K562 (cell line): ENCODE measurements around the gene PRR36. TPM values are rescaled to one million over a fixed set of nuclear protein-coding genes. Genes with fewer than 3 reads are reported as not detected.

ENCODE experiments used
- ATF1 ChIP-seq, 2 experiments: fragments of 450-650 bp in 1 of 2; IDR thresholded peaks; 2 replicates each; pipeline ENCODE4 v1.6.1; 2016; ENCODE audit warnings: missing compliant biosample characterization in 1 of 2, missing genetic modification characterization in 1 of 2
- CXXC5 ChIP-seq: fragments of 250-450 bp; sonication (Bioruptor Pico); IDR thresholded peaks from 2 replicates; pipeline ENCODE4 v1.8.0; 2022; ENCODE audit warnings: inconsistent platforms, mild to moderate bottlenecking, moderate library complexity
- DPF2 ChIP-seq: fragments of 450-650 bp; IDR thresholded peaks from 2 replicates; pipeline ENCODE4 v1.6.1; 2016
- EGR1 ChIP-seq: fragments of 450-650 bp; conservative IDR thresholded peaks from 2 replicates; pipeline ENCODE4 v1.6.1; 2017; ENCODE audit warnings: mild to moderate bottlenecking
- FOXK1 ChIP-seq: sonication (generic); formaldehyde crosslinking; IDR thresholded peaks from 2 replicates; pipeline ENCODE4 v1.8.0; 2022; ENCODE audit warnings: missing genetic modification reagents, mild to moderate bottlenecking, borderline replicate concordance
- HEY1 ChIP-seq: fragments of 250-450 bp; sonication (Bioruptor Pico); IDR thresholded peaks from 2 replicates; pipeline ENCODE4 v1.5.0; 2020; ENCODE audit warnings: mild to moderate bottlenecking, moderate library complexity, borderline replicate concordance
- KDM5B ChIP-seq: fragments of 200-600 bp; sonication (generic); IDR thresholded peaks from 2 replicates; pipeline ENCODE4 v1.6.1; 2012; ENCODE audit warnings: low read depth, mild to moderate bottlenecking, moderate library complexity, low read length, control low read depth, inconsistent platforms; ENCODE audit not compliant: insufficient replicate concordance
- NRF1 ChIP-seq, 2 experiments: fragments of 450-650 bp; IDR thresholded peaks in 1 of 2; conservative IDR thresholded peaks in 1 of 2; 2 replicates each; pipeline ENCODE4 v1.6.1; 2014; ENCODE audit warnings: mild to moderate bottlenecking in 2 of 2
- PCBP1 ChIP-seq: fragments of 200-400 bp; formaldehyde crosslinking; IDR thresholded peaks from 2 replicates; pipeline ENCODE4 v1.6.1; 2018; ENCODE audit warnings: mild to moderate bottlenecking, low read depth, low read length; ENCODE audit not compliant: poor library complexity, severe bottlenecking
- PHF8 ChIP-seq: fragments of 200-600 bp; sonication (generic); IDR thresholded peaks from 2 replicates; pipeline ENCODE4 v1.6.1; 2012; ENCODE audit warnings: mixed run types, mild to moderate bottlenecking, inconsistent platforms, low read length, moderate library complexity, borderline replicate concordance
- POLR3G ChIP-seq: IDR thresholded peaks from 2 replicates; pipeline ENCODE4 v1.6.1; 2011; ENCODE audit not compliant: insufficient read length, insufficient replicate concordance; ENCODE audit errors: extremely low read depth
- SRF ChIP-seq, 2 experiments: fragments of 250-450, 450-650 bp in 1 of 2; sonication (Bioruptor Pico) in 1 of 2; sonication (generic) in 1 of 2; formaldehyde crosslinking; IDR thresholded peaks; 2 replicates each; pipeline versions ENCODE4 v1.5.0 to v1.5.1; 2020 to 2022; ENCODE audit warnings: mild to moderate bottlenecking in 1 of 2, missing genetic modification reagents in 1 of 2
- TAL1 ChIP-seq: fragments of 450-650 bp; IDR thresholded peaks from 2 replicates; pipeline ENCODE4 v1.6.1; 2016; ENCODE audit warnings: mild to moderate bottlenecking
- TCF7 ChIP-seq: sonication (generic); IDR thresholded peaks from 2 replicates; pipeline ENCODE4 v1.6.1; 2016; ENCODE audit warnings: antibody characterized with exemption, borderline replicate concordance
- ZBTB1 ChIP-seq: sonication (generic); formaldehyde crosslinking; IDR thresholded peaks from 2 replicates; pipeline ENCODE4 v1.8.1; 2023; ENCODE audit warnings: missing genetic modification reagents, low read depth, mild to moderate bottlenecking, borderline replicate concordance
- ZC3H8 ChIP-seq: fragments of 450-650 bp; IDR thresholded peaks from 2 replicates; pipeline ENCODE4 v1.6.1; 2017
- ZNF384 ChIP-seq: IDR thresholded peaks from 2 replicates; pipeline ENCODE4 v1.6.1; 2012; ENCODE audit warnings: low read depth, low read length, improper control_type of control experiment
- ZNF408 ChIP-seq: fragments of 250-450 bp; sonication (Bioruptor Pico); IDR thresholded peaks from 2 replicates; pipeline ENCODE4 v1.4.0; 2020; ENCODE audit warnings: low read depth, mild to moderate bottlenecking, moderate library complexity
- polyA plus RNA-seq, 8 experiments: library from polyadenylated mRNA; depleted of rRNA in 4 of 8; stranded (reverse) in 5 of 8; unstranded in 3 of 8; fragments of >200 nt; fragmentation: Nextera tagmentation in 2 of 8; fragmentation: Illumina TruSeq in 1 of 8; extraction: Ambion mirVana in 2 of 8; extraction: Trizol in 1 of 8; gene quantifications; 2 replicates each; pipeline versions ENCODE4 v1.2.1 to v1.2.3, GENCODE V29; 2011 to 2014; ENCODE audit warnings: inconsistent platforms in 1 of 8, missing spikeins in 1 of 8
- total RNA-seq, 7 experiments: library from RNA; depleted of rRNA in 6 of 7; stranded (reverse); fragments of >200 nt in 6 of 7; fragmentation: Illumina TruSeq in 2 of 7; extraction: Trizol in 2 of 7; gene quantifications; 2 replicates each; pipeline versions ENCODE4 v1.2.1 to v1.2.3, GENCODE V29; 2011 to 2021; ENCODE audit warnings: low replicate concordance in 1 of 7
- TF ChIP-seq, protein P1 (sequence below), 2 experiments: fragments of 450-650 bp; IDR thresholded peaks; 2 replicates each; pipeline ENCODE4 v1.6.1; 2018; ENCODE audit warnings: mild to moderate bottlenecking in 2 of 2, low read depth in 1 of 2; ENCODE audit not compliant: partially characterized antibody in 2 of 2
- TF ChIP-seq, protein P2 (sequence below), 2 experiments: fragments of 200-800 bp in 1 of 2; sonication (Bioruptor generic) in 1 of 2; sonication (generic) in 1 of 2; formaldehyde crosslinking in 1 of 2; IDR thresholded peaks in 1 of 2; conservative IDR thresholded peaks in 1 of 2; 2 replicates each; pipeline versions ENCODE4 v1.5.0 to v1.6.1; 2016 to 2020; ENCODE audit warnings: missing compliant biosample characterization in 1 of 2, missing genetic modification characterization in 1 of 2, missing genetic modification reagents in 1 of 2
- TF ChIP-seq, protein P3 (sequence below): sonication (generic); formaldehyde crosslinking; IDR thresholded peaks from 2 replicates; pipeline ENCODE4 v1.8.1; 2022; ENCODE audit warnings: missing genetic modification reagents

Gene PRR36
- total and polyA plus RNA-seq, 9 of the 15 experiments (the other 6 are each of a cell fraction or from before 2014, with no cell fraction given), result 0.05 to 0.42 (median 0.06) TPM; not detected in 6

DNA sequence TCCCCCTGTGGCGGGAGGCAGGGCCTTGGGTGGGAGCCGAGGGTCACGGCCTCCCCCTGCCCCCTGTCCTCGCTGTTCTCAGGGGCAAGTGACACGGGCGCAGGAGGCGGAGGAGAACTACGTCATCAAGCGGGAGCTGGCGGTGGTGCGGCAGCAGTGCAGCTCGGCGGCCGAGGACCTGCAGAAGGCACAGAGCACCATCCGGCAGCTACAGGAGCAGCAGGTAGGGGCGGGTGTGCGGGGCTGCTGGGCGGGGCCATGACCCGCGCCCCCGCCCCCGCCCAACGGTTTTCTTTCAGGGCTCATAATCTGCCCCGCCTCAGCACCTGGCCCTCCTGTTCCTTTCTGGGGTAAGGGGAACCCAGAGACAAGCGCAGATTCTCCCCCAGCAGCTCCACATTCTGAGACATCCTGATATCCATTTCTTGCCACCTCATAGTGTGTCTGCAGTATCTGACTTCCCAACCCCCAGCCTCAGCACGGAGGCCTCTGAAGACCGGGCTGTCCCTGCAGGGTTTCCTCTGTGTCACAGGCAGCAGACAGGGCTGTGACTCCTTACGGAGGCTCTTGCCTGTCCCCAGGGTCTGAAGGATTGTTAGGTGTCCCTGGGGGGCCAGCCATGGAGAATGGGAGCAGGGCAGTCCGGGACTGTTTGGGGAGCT lies 15.9 kb downstream of the PRR36 start (continued):
- TF ChIP-seq ATF1 (CRISPR knock-in tag; IDR thresholded peaks at IDR 0.05), result peak; percentile 60; the same call in 1 of the 2 replicates
- TF ChIP-seq ATF1 (tag; IDR thresholded peaks at IDR 0.05), result peak; percentile 85
- no peak for TF ChIP-seq PCBP1
- TF ChIP-seq KDM5B, result no peak
- no peak for TF ChIP-seq ZBTB1 (CRISPR knock-in tag)
- no peak for TF ChIP-seq ZNF408 (CRISPR knock-in tag)
- TF ChIP-seq HEY1 (CRISPR knock-in tag), result no peak
- TF ChIP-seq POLR3G, result no peak
- peak; percentile 17; the same call in 1 of the 2 replicates for TF ChIP-seq TAL1
- TF ChIP-seq, protein P1, sequence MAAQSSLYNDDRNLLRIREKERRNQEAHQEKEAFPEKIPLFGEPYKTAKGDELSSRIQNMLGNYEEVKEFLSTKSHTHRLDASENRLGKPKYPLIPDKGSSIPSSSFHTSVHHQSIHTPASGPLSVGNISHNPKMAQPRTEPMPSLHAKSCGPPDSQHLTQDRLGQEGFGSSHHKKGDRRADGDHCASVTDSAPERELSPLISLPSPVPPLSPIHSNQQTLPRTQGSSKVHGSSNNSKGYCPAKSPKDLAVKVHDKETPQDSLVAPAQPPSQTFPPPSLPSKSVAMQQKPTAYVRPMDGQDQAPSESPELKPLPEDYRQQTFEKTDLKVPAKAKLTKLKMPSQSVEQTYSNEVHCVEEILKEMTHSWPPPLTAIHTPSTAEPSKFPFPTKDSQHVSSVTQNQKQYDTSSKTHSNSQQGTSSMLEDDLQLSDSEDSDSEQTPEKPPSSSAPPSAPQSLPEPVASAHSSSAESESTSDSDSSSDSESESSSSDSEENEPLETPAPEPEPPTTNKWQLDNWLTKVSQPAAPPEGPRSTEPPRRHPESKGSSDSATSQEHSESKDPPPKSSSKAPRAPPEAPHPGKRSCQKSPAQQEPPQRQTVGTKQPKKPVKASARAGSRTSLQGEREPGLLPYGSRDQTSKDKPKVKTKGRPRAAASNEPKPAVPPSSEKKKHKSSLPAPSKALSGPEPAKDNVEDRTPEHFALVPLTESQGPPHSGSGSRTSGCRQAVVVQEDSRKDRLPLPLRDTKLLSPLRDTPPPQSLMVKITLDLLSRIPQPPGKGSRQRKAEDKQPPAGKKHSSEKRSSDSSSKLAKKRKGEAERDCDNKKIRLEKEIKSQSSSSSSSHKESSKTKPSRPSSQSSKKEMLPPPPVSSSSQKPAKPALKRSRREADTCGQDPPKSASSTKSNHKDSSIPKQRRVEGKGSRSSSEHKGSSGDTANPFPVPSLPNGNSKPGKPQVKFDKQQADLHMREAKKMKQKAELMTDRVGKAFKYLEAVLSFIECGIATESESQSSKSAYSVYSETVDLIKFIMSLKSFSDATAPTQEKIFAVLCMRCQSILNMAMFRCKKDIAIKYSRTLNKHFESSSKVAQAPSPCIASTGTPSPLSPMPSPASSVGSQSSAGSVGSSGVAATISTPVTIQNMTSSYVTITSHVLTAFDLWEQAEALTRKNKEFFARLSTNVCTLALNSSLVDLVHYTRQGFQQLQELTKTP (IDR thresholded peaks at IDR 0.05; ENCODE audit: low read depth in 1 of 2, partially characterized antibody in 2 of 2), result no peak
- no peak for TF ChIP-seq ZC3H8
- peak; percentile 30; the same call in 1 of the 2 replicates for TF ChIP-seq CXXC5 (CRISPR knock-in tag)
- TF ChIP-seq EGR1, result peak; percentile 72
- no peak for TF ChIP-seq ZNF384
- TF ChIP-seq NRF1 (conservative IDR thresholded peaks at IDR 0.05 in 1 of 2, IDR thresholded peaks at IDR 0.05 in 1 of 2), result peak; percentile 61 to 64
- no peak for TF ChIP-seq SRF (CRISPR knock-in tag; IDR thresholded peaks at IDR 0.05)
- no peak for TF ChIP-seq FOXK1 (CRISPR knock-in tag)
- TF ChIP-seq, protein P2, sequence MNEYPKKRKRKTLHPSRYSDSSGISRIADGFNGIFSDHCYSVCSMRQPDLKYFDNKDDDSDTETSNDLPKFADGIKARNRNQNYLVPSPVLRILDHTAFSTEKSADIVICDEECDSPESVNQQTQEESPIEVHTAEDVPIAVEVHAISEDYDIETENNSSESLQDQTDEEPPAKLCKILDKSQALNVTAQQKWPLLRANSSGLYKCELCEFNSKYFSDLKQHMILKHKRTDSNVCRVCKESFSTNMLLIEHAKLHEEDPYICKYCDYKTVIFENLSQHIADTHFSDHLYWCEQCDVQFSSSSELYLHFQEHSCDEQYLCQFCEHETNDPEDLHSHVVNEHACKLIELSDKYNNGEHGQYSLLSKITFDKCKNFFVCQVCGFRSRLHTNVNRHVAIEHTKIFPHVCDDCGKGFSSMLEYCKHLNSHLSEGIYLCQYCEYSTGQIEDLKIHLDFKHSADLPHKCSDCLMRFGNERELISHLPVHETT (CRISPR knock-in tag; conservative IDR thresholded peaks at IDR 0.05 in 1 of 2, IDR thresholded peaks at IDR 0.05 in 1 of 2), result no peak
- peak; percentile 34; the same call in 1 of the 2 replicates for TF ChIP-seq PHF8
- peak; percentile 41; the same call in 1 of the 2 replicates for TF ChIP-seq DPF2
- TF ChIP-seq, protein P3, sequence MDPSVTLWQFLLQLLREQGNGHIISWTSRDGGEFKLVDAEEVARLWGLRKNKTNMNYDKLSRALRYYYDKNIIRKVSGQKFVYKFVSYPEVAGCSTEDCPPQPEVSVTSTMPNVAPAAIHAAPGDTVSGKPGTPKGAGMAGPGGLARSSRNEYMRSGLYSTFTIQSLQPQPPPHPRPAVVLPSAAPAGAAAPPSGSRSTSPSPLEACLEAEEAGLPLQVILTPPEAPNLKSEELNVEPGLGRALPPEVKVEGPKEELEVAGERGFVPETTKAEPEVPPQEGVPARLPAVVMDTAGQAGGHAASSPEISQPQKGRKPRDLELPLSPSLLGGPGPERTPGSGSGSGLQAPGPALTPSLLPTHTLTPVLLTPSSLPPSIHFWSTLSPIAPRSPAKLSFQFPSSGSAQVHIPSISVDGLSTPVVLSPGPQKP (CRISPR knock-in tag), result no peak
- TF ChIP-seq TCF7, result no peak
